Osteoblast (primary cell): Measurements from ENCODE around the gene DTNB. TPM values are rescaled to one million over a fixed set of nuclear protein-coding genes. Genes with fewer than 3 reads are reported as not detected.

ENCODE experiments used
- DNase-seq: peaks from one replicate; pipeline ENCODE4 v3.0.0; 2011; ENCODE audit warnings: low spot score, mixed read lengths; ENCODE audit not compliant: insufficient read length; ENCODE audit errors: missing footprints
- H2AFZ ChIP-seq: 2 replicates; pipeline ENCODE4 v1.6.0; 2011; ENCODE audit warnings: mild to moderate bottlenecking, low read length
- H3K27ac ChIP-seq: 2 replicates; pipeline ENCODE4 v1.5.1; 2011; ENCODE audit warnings: mild to moderate bottlenecking, low read depth, low read length, moderate library complexity
- H3K27me3 ChIP-seq: 2 replicates; pipeline ENCODE4 v1.6.0; 2012; ENCODE audit warnings: mild to moderate bottlenecking, control low read depth, inconsistent platforms, low read length, moderate library complexity; ENCODE audit not compliant: insufficient read depth
- H3K36me3 ChIP-seq: 2 replicates; pipeline ENCODE4 v1.5.1; 2011; ENCODE audit warnings: mild to moderate bottlenecking, low read length, control low read depth, moderate library complexity; ENCODE audit not compliant: insufficient read depth
- H3K4me1 ChIP-seq: 2 replicates; pipeline ENCODE4 v1.5.1; 2011; ENCODE audit warnings: mild to moderate bottlenecking, low read length, control low read depth, moderate library complexity; ENCODE audit not compliant: insufficient read depth
- H3K4me2 ChIP-seq: 2 replicates; pipeline ENCODE4 v1.6.0; 2011; ENCODE audit warnings: mild to moderate bottlenecking, low read length; ENCODE audit not compliant: insufficient read depth
- H3K4me3 ChIP-seq: fragments of 200-600 bp; sonication (generic); 3 replicates; pipeline ENCODE4 v1.5.1; 2012; ENCODE audit warnings: mild to moderate bottlenecking, low read length, inconsistent platforms; ENCODE audit not compliant: insufficient read depth
- H3K79me2 ChIP-seq: 2 replicates; pipeline ENCODE4 v1.6.0; 2012; ENCODE audit warnings: mild to moderate bottlenecking, low read length, control low read depth, inconsistent platforms; ENCODE audit not compliant: insufficient read depth
- H3K9me3 ChIP-seq: 2 replicates; pipeline ENCODE4 v1.5.1; 2011; ENCODE audit warnings: low read depth, low read length, control low read depth
- H4K20me1 ChIP-seq: 2 replicates; pipeline ENCODE4 v1.6.0; 2012; ENCODE audit warnings: mild to moderate bottlenecking, low read length, control low read depth; ENCODE audit not compliant: insufficient read depth
- total RNA-seq: library from RNA; depleted of rRNA; stranded (reverse); fragments of >200 nt; gene quantifications from 2 replicates; pipeline ENCODE4 v1.2.3, GENCODE V29; 2012
- TF ChIP-seq, protein P1 (sequence below): IDR thresholded peaks from 2 replicates; pipeline ENCODE4 v1.5.1; 2011; ENCODE audit warnings: mild to moderate bottlenecking, low read depth, low read length, moderate library complexity; ENCODE audit errors: extremely low read depth

Gene DTNB
- total RNA-seq, 1 donor, result 9.8 TPM

DNA sequence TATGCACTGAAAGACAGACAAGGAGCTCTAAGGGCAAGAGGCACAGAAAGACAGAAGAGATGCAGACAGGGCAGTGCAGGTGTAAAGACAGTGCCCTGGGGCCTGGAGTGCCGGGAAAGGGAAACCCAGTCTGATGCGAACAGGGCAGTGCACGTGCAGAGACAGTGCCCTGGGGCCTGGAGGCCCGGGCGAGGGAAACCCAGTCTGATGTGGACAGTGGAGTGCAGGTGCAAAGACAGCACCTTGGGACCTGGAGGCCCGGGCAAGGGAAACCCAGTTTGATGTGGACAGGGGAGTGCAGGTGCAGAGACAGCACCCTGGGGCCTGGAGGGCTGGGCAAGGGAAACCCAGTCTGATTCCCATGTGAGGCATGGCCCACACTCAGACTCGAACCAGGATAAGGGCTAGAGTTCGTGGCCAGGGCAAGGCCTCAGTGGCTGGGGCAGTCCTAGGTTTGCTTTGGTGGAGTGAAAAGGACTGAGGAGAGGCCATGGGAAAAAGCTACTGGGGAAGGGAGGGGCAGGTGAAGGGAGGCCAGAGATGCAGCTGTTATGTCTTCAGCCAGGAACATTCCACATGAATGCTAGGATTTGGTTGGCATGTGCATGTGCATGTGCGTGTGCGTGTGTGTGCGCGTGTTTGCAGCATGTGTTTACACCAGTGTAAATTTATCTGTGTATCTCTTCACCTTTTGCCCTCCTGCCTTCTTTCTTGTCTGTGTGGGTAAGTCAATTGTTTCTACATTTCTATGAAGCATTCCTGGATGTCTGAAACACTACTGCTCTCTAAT is 292.6 kb downstream of the DTNB start:
- no peaks in the 10 kb centered on the region for H3K9me3 ChIP-seq
- H2AFZ ChIP-seq, result no peak overlapping the region
- no peak overlapping the region for H3K4me2 ChIP-seq
- no peaks in the 10 kb centered on the region for H4K20me1 ChIP-seq
- no peak overlapping the region for H3K4me3 ChIP-seq
- H3K4me1 ChIP-seq, result peaks cover 12% of the 10 kb centered on the region
- H3K36me3 ChIP-seq, result no peaks in the 10 kb centered on the region
- DNase-seq, result no peak
- H3K27me3 ChIP-seq, result no peaks in the 10 kb centered on the region
- TF ChIP-seq, protein P1, sequence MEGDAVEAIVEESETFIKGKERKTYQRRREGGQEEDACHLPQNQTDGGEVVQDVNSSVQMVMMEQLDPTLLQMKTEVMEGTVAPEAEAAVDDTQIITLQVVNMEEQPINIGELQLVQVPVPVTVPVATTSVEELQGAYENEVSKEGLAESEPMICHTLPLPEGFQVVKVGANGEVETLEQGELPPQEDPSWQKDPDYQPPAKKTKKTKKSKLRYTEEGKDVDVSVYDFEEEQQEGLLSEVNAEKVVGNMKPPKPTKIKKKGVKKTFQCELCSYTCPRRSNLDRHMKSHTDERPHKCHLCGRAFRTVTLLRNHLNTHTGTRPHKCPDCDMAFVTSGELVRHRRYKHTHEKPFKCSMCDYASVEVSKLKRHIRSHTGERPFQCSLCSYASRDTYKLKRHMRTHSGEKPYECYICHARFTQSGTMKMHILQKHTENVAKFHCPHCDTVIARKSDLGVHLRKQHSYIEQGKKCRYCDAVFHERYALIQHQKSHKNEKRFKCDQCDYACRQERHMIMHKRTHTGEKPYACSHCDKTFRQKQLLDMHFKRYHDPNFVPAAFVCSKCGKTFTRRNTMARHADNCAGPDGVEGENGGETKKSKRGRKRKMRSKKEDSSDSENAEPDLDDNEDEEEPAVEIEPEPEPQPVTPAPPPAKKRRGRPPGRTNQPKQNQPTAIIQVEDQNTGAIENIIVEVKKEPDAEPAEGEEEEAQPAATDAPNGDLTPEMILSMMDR, result no peak
- H3K27ac ChIP-seq, result no peak overlapping the region
- H3K79me2 ChIP-seq, result no peaks in the 10 kb centered on the region

DNA sequence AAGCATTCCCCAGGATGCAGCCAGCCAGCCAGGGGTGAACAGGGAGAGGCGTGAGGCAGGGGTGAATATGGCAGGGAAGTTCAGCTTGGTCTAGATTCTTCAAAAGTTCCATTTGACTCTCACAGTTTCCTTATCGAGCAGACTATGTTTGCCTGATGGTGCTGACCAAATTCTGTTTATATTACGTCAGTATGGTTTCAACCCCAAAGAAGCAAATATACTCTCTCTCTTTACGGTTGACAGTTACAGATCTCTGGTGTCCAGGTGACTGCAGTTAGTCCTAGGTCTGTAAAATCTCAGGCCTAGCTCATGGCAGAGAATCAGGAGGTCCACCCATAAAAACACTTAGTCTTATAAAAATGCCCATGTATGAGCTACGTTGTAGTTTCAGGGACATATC is 293.4 kb downstream of the DTNB start:
- Histone ChIP-seq H3K36me3 (no peaks in the 10 kb centered on the region), H3K27me3 (no peaks in the 10 kb centered on the region), H3K4me3 (no peak overlapping the region), H4K20me1 (no peaks in the 10 kb centered on the region), H3K27ac (no peak overlapping the region), H3K4me1 (peaks cover 12% of the 10 kb centered on the region), H3K79me2 (no peaks in the 10 kb centered on the region), H2AFZ (no peak overlapping the region), H3K9me3 (no peaks in the 10 kb centered on the region), H3K4me2 (no peak overlapping the region)
- TF ChIP-seq, protein P1, result no peak
- no peak for DNase-seq

DNA sequence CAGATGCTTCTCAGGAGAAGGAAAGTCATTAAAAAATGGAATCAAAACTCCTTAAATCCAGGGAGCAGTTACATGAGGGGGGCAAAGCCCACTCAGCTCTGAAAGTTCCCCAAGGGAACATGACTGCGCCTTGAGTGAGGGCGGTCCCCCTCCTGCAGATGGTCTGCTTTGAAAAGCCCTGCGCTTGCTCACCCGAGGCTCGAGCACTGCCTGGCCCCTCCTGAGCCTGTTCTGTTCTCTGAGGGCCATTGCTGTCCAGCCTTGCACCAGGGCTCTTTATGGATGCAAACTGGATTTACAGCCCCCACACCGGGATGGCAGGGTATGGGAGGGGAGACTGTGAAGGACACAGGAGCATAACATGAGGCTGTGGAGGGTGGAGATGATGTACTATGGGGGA is 293.8 kb downstream of the DTNB start:
- DNase-seq, result no peak
- TF ChIP-seq, protein P1, result no peak
- no peaks in the 10 kb centered on the region for H3K27me3 ChIP-seq
- H4K20me1 ChIP-seq, result no peaks in the 10 kb centered on the region
- no peaks in the 10 kb centered on the region for H3K9me3 ChIP-seq
- no peaks in the 10 kb centered on the region for H3K79me2 ChIP-seq
- H3K4me3 ChIP-seq, result no peak overlapping the region
- H3K36me3 ChIP-seq, result no peaks in the 10 kb centered on the region
- H3K4me2 ChIP-seq, result no peak overlapping the region
- H3K27ac ChIP-seq, result no peak overlapping the region
- peaks cover 12% of the 10 kb centered on the region for H3K4me1 ChIP-seq
- no peak overlapping the region for H2AFZ ChIP-seq

DNA sequence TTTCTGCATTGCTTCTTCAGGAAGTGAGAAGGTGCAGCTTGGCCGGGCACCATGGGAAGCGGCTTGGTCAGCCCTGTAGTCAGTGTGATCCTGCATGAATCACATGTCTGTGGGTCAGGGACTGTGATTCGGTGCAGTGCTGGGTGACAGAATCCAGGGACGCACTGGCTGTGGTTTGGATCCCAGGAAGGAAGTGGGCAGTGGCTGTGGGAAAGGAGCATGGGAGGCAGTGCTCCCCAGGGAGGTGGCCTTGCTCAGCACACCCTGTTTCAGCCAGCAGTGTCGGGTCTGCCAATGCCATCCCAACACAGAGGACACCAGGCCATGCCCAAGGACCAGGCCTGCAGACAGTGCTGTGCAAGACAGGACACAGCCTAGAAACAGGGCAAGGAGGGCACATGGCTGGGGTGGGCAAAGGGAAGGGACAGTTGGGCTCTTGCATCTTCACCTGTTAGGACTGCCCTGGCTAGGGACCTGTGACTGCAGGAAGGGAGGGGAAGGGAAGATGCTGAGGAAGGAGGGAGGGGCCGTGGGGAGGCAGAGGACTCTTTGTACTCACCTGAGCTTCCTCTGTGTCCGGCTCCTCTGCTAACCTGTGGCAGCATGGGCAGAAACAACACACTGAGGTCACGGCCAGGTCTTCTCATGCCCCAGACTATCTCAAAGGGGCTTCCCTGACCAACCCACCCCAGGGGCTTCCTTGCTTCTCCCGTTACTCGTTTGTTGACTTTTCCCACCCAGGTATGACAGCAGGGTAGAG is 294.5 kb downstream of the DTNB start:
- no peaks in the 10 kb centered on the region for H4K20me1 ChIP-seq
- no peak for DNase-seq
- TF ChIP-seq, protein P1, result no peak
- no peak overlapping the region for H2AFZ ChIP-seq
- no peaks in the 10 kb centered on the region for H3K36me3 ChIP-seq
- no peaks in the 10 kb centered on the region for H3K27me3 ChIP-seq
- no peak overlapping the region for H3K4me2 ChIP-seq
- no peak overlapping the region for H3K27ac ChIP-seq
- H3K4me1 ChIP-seq, result peaks cover 12% of the 10 kb centered on the region
- no peaks in the 10 kb centered on the region for H3K9me3 ChIP-seq
- no peak overlapping the region for H3K4me3 ChIP-seq
- H3K79me2 ChIP-seq, result no peaks in the 10 kb centered on the region
